Mucosa of descending colon (tissue), 3 donors: ENCODE measurements around the gene CPT1C. TPM values are rescaled to one million over a fixed set of nuclear protein-coding genes. Genes with fewer than 3 reads are reported as not detected.

ENCODE experiments used
- ATAC-seq: fragments of 200-7000 bp; cut with Tn5 transposase; one replicate; pipeline ENCODE4 v1.9.1; 2020; ENCODE audit warnings: mild to moderate bottlenecking, moderate library complexity
- DNase-seq, 3 donors: peaks; one replicate each; pipeline ENCODE4 v3.0.0-alpha.2; 2020
- H3K36me3 ChIP-seq: fragments of 200-600 bp; one replicate; pipeline ENCODE4 v1.8.0; 2021; ENCODE audit warnings: low read depth, mild to moderate bottlenecking
- H3K4me1 ChIP-seq: fragments of 200-600 bp; one replicate; pipeline ENCODE4 v1.8.0; 2021; ENCODE audit warnings: low read depth, mild to moderate bottlenecking
- H3K4me3 ChIP-seq: fragments of 200-600 bp; one replicate; pipeline ENCODE4 v1.8.0; 2021; ENCODE audit warnings: mild to moderate bottlenecking
- H3K9me3 ChIP-seq: fragments of 200-600 bp; one replicate; pipeline ENCODE4 v1.8.0; 2021; ENCODE audit warnings: mild to moderate bottlenecking
- CTCF ChIP-seq: fragments of 200-600 bp; IDR thresholded peaks from one replicate; pipeline ENCODE4 v1.8.0; 2022; ENCODE audit warnings: antibody characterized with exemption, mild to moderate bottlenecking
- intact Hi-C, 2 donors: fragments of 100-400 bp; cut with DNase I in 1 of 2; cut with micrococcal nuclease in 1 of 2; formaldehyde crosslinking; loops; one replicate each; pipeline versions ENCODE4 v1.11.0 to v1.11.1; 2022; cut with DNase I, micrococcal nuclease
- total RNA-seq, 3 donors: library from RNA; stranded (reverse); fragmentation: NEBNext Ultra II Directional in 2 of 3; extraction: Animal tissue kit (Norgen Biotek cat#: 25700) in 2 of 3; gene quantifications; one replicate each; pipeline versions ENCODE4 v1.2.1 to v1.2.4, GENCODE V29; 2021 to 2023
- donor health status: DM: no; HTN: no; CAD: no; lungs with moderate emphysema.
- donor health status: DM: no; HTN: no; CAD: no.
- donor health status: DM: no; HTN: yes; CAD: no.

CPT1C gene
- total RNA-seq, 3 donors from 2014 or later, result 1.9 to 7.6 (median 2.2) TPM

DNA sequence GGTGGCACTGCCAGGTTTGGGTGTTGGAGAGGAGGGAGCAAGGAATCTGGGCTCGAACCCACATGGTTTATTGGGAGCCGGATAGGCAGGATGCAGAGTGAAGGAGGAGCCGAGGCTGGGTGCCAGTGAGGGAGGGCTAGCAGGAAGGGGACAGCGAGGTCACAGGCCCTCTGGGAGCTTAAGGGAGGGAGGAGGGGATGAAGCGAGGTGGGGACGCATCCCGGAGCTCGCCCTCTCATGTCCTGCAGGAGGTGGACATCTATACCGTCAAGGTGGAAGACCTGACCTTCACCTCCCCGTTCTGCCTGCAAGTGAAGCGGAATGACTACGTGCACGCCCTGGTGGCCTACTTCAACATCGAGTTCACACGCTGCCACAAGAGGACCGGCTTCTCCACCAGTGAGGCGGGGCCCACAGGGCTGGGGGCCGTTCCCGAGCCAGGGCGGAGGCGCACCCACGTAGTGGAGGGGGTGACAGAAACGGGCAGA lies 5.0 kb upstream of the CPT1C start:
- DNase-seq (no peak), ATAC-seq (no peak)
- intact Hi-C loops, result loop anchor here in 1 of 2 donors (10.0 kb wide), 1 partner anchor 101 kb away; the partner anchor contains the start of genes NOSIP and PRRG2
- TF ChIP-seq CTCF, result no peak
- no peaks in the 10 kb centered on the region for H3K9me3 ChIP-seq
- H3K4me3 ChIP-seq, result no peak overlapping the region
- H3K4me1 ChIP-seq, result peaks cover 17% of the 10 kb centered on the region
- H3K36me3 ChIP-seq, result no peaks in the 10 kb centered on the region

- H3K36me3 ChIP-seq, result no peaks in the 10 kb centered on the region
- no peak overlapping the region for H3K4me3 ChIP-seq
Measured at GRCh38 chr19:49686503-49687088, 4.3 kb upstream of the CPT1C start.

DNA sequence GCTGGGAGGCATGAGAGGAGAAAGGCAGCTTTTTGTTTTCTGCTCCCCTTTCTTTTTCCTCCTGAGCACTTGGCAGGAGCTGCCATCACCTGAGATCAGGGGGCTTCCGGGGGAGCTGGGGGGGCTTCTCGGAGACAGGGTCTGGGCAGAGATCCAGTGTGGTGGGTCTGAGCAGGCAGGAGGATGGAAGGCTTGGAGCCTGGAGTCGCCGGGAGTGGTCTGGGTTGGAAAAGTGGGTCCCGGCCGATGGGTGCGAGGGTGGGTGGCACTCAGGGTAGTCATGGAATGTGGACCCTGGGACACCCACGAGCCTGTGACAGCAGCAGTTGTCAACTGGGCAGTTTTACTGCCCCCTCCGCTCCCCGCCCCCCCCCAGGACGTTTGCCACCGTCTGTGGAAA lies 3.8 kb upstream of the CPT1C start:
- no peak overlapping the region for H3K4me3 ChIP-seq
- no peaks in the 10 kb centered on the region for H3K36me3 ChIP-seq
- no peak for TF ChIP-seq CTCF
- DNase-seq (no peak), ATAC-seq (no peak)
- intact Hi-C loops, result loop anchor here in 1 of 2 donors (10.0 kb wide), 1 partner anchor 102 kb away; the partner anchor contains the start of genes NOSIP and PRRG2
- peaks cover 17% of the 10 kb centered on the region for H3K4me1 ChIP-seq
- H3K9me3 ChIP-seq, result no peaks in the 10 kb centered on the region

More at GRCh38 chr19:49686503-49687088, 4.3 kb upstream of the CPT1C start:
- DNase-seq (no peak), ATAC-seq (no peak)
- TF ChIP-seq CTCF, result no peak
- Histone ChIP-seq H3K9me3 (no peaks in the 10 kb centered on the region), H3K4me1 (peaks cover 17% of the 10 kb centered on the region)
- intact Hi-C loops, result loop anchor here in 1 of 2 donors (10.0 kb wide), 1 partner anchor 102 kb away; the partner anchor contains the start of genes NOSIP and PRRG2

DNA sequence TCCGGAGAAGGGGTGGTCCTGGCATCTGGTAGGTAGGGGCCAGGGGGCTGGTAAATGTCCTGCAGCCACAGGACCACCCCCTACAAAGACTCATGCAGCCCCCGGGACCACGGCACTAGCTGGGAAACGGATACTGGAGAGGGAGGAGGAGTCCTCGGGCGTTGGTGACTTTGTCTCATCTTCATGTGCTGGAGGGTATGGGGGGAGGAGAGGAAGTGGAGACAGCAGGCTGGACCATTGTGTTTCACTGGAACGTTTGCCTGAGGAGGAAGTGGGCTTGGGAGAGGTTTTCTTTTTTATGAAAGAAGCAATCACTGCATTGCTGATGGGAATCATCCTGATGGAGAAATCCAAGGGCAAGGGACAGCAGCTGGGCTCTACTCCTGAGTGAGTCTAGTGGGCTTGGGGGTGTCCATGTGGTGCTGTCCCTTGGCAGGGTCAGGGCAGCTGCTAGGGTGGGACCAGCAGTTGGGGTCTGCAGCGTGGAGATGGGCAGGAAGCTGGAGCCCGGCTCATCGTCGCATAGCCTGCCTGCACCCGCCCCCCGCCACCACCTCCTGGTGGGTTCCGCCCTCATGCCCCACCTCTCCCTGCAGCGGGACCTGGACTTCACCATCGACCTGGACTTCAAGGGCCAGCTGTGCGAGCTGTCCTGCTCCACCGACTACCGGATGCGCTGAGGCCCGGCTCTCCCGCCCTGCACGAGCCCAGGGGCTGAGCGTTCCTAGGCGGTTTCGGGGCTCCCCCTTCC lies 3.2 kb upstream of the CPT1C start:
- no peak overlapping the region for H3K4me3 ChIP-seq
- no peak for TF ChIP-seq CTCF
- no peak for DNase-seq
- H3K4me1 ChIP-seq, result peaks cover 17% of the 10 kb centered on the region
- intact Hi-C loops, result loop anchor here in 1 of 2 donors (10.0 kb wide), 1 partner anchor 103 kb away; the partner anchor contains the start of genes NOSIP and PRRG2
- no peaks in the 10 kb centered on the region for H3K36me3 ChIP-seq
- H3K9me3 ChIP-seq, result no peaks in the 10 kb centered on the region
- ATAC-seq, result no peak

DNA sequence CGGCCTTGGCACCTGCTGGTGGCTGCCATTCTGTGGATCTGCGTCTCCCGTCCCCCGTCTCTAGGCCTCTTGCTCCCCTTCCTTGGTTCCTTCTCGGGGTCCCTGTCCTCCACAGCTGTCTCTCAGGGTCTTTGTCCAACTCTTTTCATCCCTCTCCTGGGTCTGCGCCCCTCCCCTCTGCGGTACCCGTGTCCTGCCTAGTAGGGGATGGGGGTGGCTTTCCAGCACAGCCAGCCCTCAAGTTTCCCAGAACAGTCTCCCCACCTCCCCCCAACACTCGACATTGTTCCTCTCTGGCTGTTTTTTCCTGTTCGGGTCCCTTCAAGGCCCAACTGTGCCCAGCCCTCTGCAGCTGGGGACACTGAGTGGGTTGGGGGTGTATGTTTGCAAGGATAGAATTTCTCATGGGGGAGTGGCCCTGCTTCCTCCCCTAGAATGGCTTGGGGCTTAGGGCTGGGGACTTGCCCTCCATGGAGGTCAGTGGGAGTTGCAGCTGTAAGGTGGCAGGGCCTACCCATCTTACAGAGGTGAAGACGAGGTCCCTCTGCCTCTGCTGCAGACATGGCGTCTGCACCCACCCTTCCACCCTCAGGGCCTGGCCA lies 2.3 kb upstream of the CPT1C start:
- intact Hi-C loops, result loop anchor here in 1 of 2 donors (10.0 kb wide), 1 partner anchor 104 kb away; the partner anchor contains the start of genes NOSIP and PRRG2
- ATAC-seq (no peak), DNase-seq (no peak)
- no peak for TF ChIP-seq CTCF
- H3K4me3 ChIP-seq, result no peak overlapping the region
- peaks cover 17% of the 10 kb centered on the region for H3K4me1 ChIP-seq
- no peaks in the 10 kb centered on the region for H3K36me3 ChIP-seq
- H3K9me3 ChIP-seq, result no peaks in the 10 kb centered on the region
